Activated CD8-positive, alpha-beta memory T cell treated with anti-CD3 and anti-CD28 coated beads, Interleukin-2, amount 50 U/mL, for 24 hours (primary cell): Measurements from ENCODE around the gene MAGOHB.

Experiments
- DNase-seq: peaks from one replicate; pipeline ENCODE4 v3.0.0-alpha.2; 2020; ENCODE audit errors: extremely low read depth

Gene MAGOHB

DNA sequence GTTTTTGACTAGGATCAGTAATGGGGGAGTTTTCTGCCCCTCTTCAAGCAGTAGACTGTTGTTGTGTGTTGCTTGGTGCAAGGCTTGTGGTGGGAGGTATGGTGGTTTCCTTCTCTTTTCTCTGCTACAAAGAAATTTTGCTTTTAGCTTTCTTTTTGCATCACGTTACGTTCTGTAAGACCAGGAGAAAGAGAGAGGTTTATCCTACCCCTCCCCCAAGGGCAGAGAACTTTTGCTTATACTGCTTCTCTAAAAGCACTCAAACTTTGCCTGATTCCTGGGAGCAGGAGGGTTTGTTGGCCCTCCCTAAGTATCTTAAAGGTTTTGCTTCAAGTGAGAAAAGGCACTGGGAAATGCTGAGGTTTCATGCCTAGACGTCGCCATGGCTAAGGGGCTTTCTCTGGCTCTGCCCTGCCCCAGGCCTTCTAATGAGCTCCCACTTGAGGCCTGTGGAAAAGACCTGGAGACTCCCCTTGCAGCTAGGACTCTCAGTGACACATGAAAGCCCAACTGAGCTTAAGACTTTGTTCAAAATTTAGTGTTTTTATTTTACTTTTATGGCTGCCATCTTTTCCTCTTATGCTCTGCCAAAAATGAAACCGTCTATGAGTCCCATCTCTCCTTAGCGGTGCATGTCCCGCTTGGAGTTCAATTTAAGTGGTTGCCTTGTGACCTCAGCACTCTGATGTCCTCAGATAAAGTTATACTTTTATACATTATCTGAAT lies 58.5 kb downstream of the MAGOHB start:
- DNase-seq: no peak

DNA sequence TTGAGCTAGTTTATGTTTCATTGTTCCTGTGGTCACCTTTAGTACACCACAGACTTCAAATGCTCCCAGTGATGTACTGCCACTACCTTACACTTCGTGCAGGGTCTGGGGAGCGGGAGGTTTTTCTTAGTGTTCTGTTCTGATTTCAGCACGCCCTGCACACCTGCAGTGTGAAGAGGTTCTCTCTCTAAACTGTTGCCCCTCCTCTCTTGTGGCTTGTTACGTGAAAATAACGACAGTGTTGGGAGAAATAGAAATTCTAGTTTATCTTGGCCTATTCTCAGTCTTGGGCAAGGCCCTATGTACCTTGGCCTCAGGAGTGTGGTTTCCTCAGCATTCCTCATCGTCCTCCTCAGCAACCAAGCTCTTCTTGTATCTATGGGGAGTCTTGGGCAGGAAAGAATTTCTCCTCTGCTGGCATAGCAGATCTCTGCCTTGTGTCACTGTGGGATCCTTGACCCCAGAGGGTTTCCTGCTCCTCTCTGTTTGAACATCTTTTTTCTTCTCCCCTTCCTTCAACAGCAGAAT lies 59.1 kb downstream of the MAGOHB start:
- no peak for DNase-seq
